H1 (cell line): ENCODE measurements around the gene ARSB.

Experiments
- BRCA1 ChIP-seq: IDR thresholded peaks from 2 replicates; pipeline ENCODE4 v1.6.1; 2012; ENCODE audit warnings: low read depth, low read length, improper control_type of control experiment
- CEBPB ChIP-seq: IDR thresholded peaks from 2 replicates; pipeline ENCODE4 v1.6.1; 2012; ENCODE audit warnings: low read depth, low read length
- CHD2 ChIP-seq: IDR thresholded peaks from 2 replicates; pipeline ENCODE4 v1.6.1; 2012; ENCODE audit warnings: low read length, improper control_type of control experiment
- EP300 ChIP-seq, 2 experiments: IDR thresholded peaks; 1 replicate in 1 of 2; 2 replicates in 1 of 2; pipeline ENCODE4 v1.6.1; 2011 to 2012; ENCODE audit warnings: low read depth in 2 of 2, low read length in 2 of 2, mild to moderate bottlenecking in 2 of 2, borderline replicate concordance in 1 of 2, inconsistent platforms in 1 of 2, moderate library complexity in 1 of 2
- GABPA ChIP-seq: IDR thresholded peaks from 2 replicates; pipeline ENCODE4 v1.6.1; 2011; ENCODE audit warnings: mild to moderate bottlenecking, low read length, moderate library complexity, borderline replicate concordance; ENCODE audit not compliant: insufficient read depth
- HDAC2 ChIP-seq, 2 experiments: fragments of 300-600 bp in 1 of 2; sonication (generic) in 1 of 2; IDR thresholded peaks; 2 replicates each; pipeline ENCODE4 v1.6.1; 2011 to 2012; ENCODE audit warnings: low read depth in 2 of 2, low read length in 2 of 2, mild to moderate bottlenecking in 2 of 2, moderate library complexity in 2 of 2, borderline replicate concordance in 1 of 2, inconsistent platforms in 1 of 2
- KDM5A ChIP-seq: fragments of 200-600 bp; IDR thresholded peaks from 2 replicates; pipeline ENCODE4 v1.7.1; 2012; ENCODE audit warnings: mild to moderate bottlenecking, low read length, inconsistent platforms, mixed read lengths
- MAFK ChIP-seq: IDR thresholded peaks from 2 replicates; pipeline ENCODE4 v1.6.1; 2012; ENCODE audit warnings: low read depth, mild to moderate bottlenecking, improper control_type of control experiment, low read length
- POLR2A ChIP-seq, 2 experiments: IDR thresholded peaks; 1 replicate in 1 of 2; 2 replicates in 1 of 2; pipeline ENCODE4 v1.6.1; 2011; ENCODE audit warnings: low read depth in 2 of 2, low read length in 2 of 2, mild to moderate bottlenecking in 2 of 2; ENCODE audit errors: control extremely low read depth in 1 of 2
- SP1 ChIP-seq: IDR thresholded peaks from 2 replicates; pipeline ENCODE4 v1.6.1; 2011; ENCODE audit warnings: low read depth, low read length
- SP2 ChIP-seq: IDR thresholded peaks from 2 replicates; pipeline ENCODE4 v1.6.1; 2012; ENCODE audit warnings: mild to moderate bottlenecking, low read length, inconsistent platforms
- TF ChIP-seq, protein P1 (sequence below), 3 experiments: IDR thresholded peaks; 1 replicate in 2 of 3; 2 replicates in 1 of 3; pipeline versions ENCODE4 v1.5.1 to v1.6.1; 2011; ENCODE audit warnings: low read length in 3 of 3, mild to moderate bottlenecking in 3 of 3, inconsistent platforms in 2 of 3, low read depth in 1 of 3, moderate library complexity in 1 of 3; ENCODE audit not compliant: insufficient read depth in 1 of 3; ENCODE audit errors: control extremely low read depth in 1 of 3

GRCh38 chr5:78829811-78830527 is 155.1 kb downstream of the ARSB start:
- TF ChIP-seq, protein P1, sequence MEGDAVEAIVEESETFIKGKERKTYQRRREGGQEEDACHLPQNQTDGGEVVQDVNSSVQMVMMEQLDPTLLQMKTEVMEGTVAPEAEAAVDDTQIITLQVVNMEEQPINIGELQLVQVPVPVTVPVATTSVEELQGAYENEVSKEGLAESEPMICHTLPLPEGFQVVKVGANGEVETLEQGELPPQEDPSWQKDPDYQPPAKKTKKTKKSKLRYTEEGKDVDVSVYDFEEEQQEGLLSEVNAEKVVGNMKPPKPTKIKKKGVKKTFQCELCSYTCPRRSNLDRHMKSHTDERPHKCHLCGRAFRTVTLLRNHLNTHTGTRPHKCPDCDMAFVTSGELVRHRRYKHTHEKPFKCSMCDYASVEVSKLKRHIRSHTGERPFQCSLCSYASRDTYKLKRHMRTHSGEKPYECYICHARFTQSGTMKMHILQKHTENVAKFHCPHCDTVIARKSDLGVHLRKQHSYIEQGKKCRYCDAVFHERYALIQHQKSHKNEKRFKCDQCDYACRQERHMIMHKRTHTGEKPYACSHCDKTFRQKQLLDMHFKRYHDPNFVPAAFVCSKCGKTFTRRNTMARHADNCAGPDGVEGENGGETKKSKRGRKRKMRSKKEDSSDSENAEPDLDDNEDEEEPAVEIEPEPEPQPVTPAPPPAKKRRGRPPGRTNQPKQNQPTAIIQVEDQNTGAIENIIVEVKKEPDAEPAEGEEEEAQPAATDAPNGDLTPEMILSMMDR (IDR thresholded peaks at IDR 0.05; ENCODE audit: control extremely low read depth in 1 of 3, insufficient read depth in 1 of 3, low read depth in 1 of 3, low read length in 3 of 3) = no peak
- TF ChIP-seq HDAC2 (IDR thresholded peaks at IDR 0.05; ENCODE audit: borderline replicate concordance in 1 of 2, low read depth in 2 of 2, low read length in 2 of 2) (no peak), KDM5A (no peak), GABPA (no peak), BRCA1 (no peak), POLR2A (IDR thresholded peaks at IDR 0.05; ENCODE audit: control extremely low read depth in 1 of 2, low read depth in 2 of 2, low read length in 2 of 2) (no peak), EP300 (IDR thresholded peaks at IDR 0.05; ENCODE audit: borderline replicate concordance in 1 of 2, low read depth in 2 of 2, low read length in 2 of 2) (no peak), CHD2 (no peak), SP2 (no peak), CEBPB (no peak), MAFK (no peak), SP1 (no peak)
